Astrocyte (in vitro differentiated cells and primary cell): ENCODE measurements around the gene RGCC.

Experiments used
- CTCF ChIP-seq: IDR thresholded peaks from 2 replicates; pipeline ENCODE4 v1.5.1; 2011; ENCODE audit warnings: low read depth, mild to moderate bottlenecking, inconsistent platforms, low read length, moderate library complexity; ENCODE audit not compliant: insufficient read depth
- EZH2 ChIP-seq: IDR thresholded peaks from 2 replicates; pipeline ENCODE4 v1.6.1; 2012; ENCODE audit warnings: mild to moderate bottlenecking, low read length, inconsistent platforms; ENCODE audit not compliant: insufficient read depth

DNA sequence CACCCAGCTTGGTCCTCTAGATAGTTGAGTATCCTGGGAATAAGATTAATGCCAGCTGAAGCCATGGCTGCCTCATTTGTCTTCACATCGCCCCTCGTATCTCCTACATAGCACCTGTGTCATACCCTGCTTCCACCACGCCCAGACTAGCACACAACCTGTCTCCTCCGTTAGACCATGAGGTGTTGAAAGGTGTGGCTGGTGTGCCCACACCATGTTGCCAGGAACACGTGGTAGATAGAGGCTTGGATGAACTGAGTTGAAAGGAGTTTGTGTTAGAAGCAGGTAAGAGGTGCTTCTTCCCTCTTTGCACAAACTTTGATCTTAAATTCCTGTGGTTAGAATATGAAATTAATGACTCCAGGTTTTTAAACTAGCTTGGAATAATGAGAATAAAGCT lies 40.1 kb downstream of the RGCC start:
- TF ChIP-seq CTCF: no peak
- TF ChIP-seq EZH2: no peak
